Left kidney (tissue), 8 donors: ENCODE results near the gene HBB. TPM values are rescaled to one million over a fixed set of nuclear protein-coding genes. Genes with fewer than 3 reads are reported as not detected.
"Not testable (repeated sequence)": the region's sequence is repeated elsewhere in the genome, so short reads cannot be mapped to it uniquely, and the experiment has no call there.

Experiments used
- DNase-seq: peaks from one replicate; pipeline ENCODE4 v3.0.0-alpha.2; 2013
- long read RNA-seq, 8 donors: transcript quantifications; one replicate each; lab custom pipeline, GENCODE V29; 2026
- polyA plus RNA-seq: library from polyadenylated mRNA; unstranded; fragments of 120-200 nt; gene quantifications from one replicate; pipeline ENCODE4 v1.2.1, GENCODE V29; 2013; ENCODE audit not compliant: insufficient read length

Gene HBB
- 98.9 TPM for polyA plus RNA-seq
- long read RNA-seq, donor 1, transcript HBB-201 (3 exons, 628 nt) = major isoform, 104 of 130 reads
- long read RNA-seq, donor 1, transcript HBB-203 (2 exons, 319 nt) = minor isoform, 13 of 130 reads
- long read RNA-seq, donor 1, partial matches to known transcripts = 0 of 130 reads
- long read RNA-seq, donor 1, other reads (novel, unspliced or antisense) = 12 of 130 reads
- long read RNA-seq, donor 2, transcript HBB-201 (3 exons, 628 nt) = major isoform, 62 of 74 reads
- long read RNA-seq, donor 2, transcript HBB-203 (2 exons, 319 nt) = minor isoform, 12 of 74 reads
- long read RNA-seq, donor 2, partial matches to known transcripts = 0 of 74 reads
- long read RNA-seq, donor 2, other reads (novel, unspliced or antisense) = 0 of 74 reads
- long read RNA-seq, donor 3, transcript HBB-201 (3 exons, 628 nt) = major isoform, 49 of 57 reads
- long read RNA-seq, donor 3, transcript HBB-203 (2 exons, 319 nt) = minor isoform, 6 of 57 reads
- long read RNA-seq, donor 3, partial matches to known transcripts = 0 of 57 reads
- long read RNA-seq, donor 3, other reads (novel, unspliced or antisense) = 0 of 57 reads
- long read RNA-seq, donor 4, transcript HBB-201 (3 exons, 628 nt) = major isoform, 18 of 28 reads
- long read RNA-seq, donor 4, transcript HBB-203 (2 exons, 319 nt) = minor isoform, 9 of 28 reads
- long read RNA-seq, donor 4, partial matches to known transcripts = 0 of 28 reads
- long read RNA-seq, donor 4, other reads (novel, unspliced or antisense) = 0 of 28 reads
- long read RNA-seq, donor 5, transcript HBB-201 (3 exons, 628 nt) = major isoform, 106 of 135 reads
- long read RNA-seq, donor 5, transcript HBB-203 (2 exons, 319 nt) = minor isoform, 19 of 135 reads
- long read RNA-seq, donor 5, partial matches to known transcripts = 0 of 135 reads
- long read RNA-seq, donor 5, other reads (novel, unspliced or antisense) = 10 of 135 reads
- long read RNA-seq, donor 6, transcript HBB-201 (3 exons, 628 nt) = major isoform, 135 of 168 reads
- long read RNA-seq, donor 6, transcript HBB-203 (2 exons, 319 nt) = minor isoform, 25 of 168 reads
- long read RNA-seq, donor 6, partial matches to known transcripts = 0 of 168 reads
- long read RNA-seq, donor 6, other reads (novel, unspliced or antisense) = 8 of 168 reads
- long read RNA-seq, donor 7, transcript HBB-203 (2 exons, 319 nt) = minor isoform, 16 of 106 reads
- long read RNA-seq, donor 7, transcript HBB-201 (3 exons, 628 nt) = major isoform, 90 of 106 reads
- long read RNA-seq, donor 7, partial matches to known transcripts = 0 of 106 reads
- long read RNA-seq, donor 7, other reads (novel, unspliced or antisense) = 0 of 106 reads
- long read RNA-seq, donor 8, transcript HBB-203 (2 exons, 319 nt) = minor isoform, 7 of 39 reads
- long read RNA-seq, donor 8, transcript HBB-201 (3 exons, 628 nt) = major isoform, 32 of 39 reads
- long read RNA-seq, donor 8, partial matches to known transcripts = 0 of 39 reads
- long read RNA-seq, donor 8, other reads (novel, unspliced or antisense) = 0 of 39 reads

DNA sequence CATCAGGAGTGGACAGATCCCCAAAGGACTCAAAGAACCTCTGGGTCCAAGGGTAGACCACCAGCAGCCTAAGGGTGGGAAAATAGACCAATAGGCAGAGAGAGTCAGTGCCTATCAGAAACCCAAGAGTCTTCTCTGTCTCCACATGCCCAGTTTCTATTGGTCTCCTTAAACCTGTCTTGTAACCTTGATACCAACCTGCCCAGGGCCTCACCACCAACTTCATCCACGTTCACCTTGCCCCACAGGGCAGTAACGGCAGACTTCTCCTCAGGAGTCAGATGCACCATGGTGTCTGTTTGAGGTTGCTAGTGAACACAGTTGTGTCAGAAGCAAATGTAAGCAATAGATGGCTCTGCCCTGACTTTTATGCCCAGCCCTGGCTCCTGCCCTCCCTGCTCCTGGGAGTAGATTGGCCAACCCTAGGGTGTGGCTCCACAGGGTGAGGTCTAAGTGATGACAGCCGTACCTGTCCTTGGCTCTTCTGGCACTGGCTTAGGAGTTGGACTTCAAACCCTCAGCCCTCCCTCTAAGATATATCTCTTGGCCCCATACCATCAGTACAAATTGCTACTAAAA is at the start of gene HBB:
Gene HBB, minus strand, starts transcription at position 340 of the 579 bp plus-strand sequence. Its CDS starts 50 bp downstream, at position 290.
- no peak for DNase-seq

DNA sequence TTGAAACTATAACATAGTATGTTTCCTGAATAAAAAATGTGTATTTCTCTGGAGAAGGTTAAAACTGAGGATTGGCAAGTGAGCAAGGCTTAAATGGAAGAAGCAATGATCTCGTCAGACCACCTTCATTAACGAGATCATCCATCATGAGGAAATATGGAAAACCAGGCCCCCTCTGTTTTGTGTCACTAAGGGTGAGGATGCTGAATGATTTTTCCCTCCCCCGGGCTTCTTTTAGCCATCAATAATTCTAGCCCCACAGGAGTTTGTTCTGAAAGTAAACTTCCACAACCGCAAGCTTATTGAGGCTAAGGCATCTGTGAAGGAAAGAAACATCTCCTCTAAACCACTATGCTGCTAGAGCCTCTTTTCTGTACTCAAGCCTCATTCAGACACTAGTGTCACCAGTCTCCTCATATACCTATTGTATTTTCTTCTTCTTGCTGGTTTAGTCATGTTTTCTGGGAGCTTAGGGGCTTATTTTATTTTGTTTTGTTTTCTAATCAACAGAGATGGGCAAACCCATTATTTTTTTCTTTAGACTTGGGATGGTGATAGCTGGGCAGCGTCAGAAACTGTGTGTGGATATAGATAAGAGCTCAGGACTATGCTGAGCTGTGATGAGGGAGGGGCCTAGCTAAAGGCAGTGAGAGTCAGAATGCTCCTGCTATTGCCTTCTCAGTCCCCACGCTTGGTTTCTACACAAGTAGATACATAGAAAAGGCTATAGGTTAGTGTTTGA is 48.7 kb upstream of the HBB start:
- no peak for DNase-seq

DNA sequence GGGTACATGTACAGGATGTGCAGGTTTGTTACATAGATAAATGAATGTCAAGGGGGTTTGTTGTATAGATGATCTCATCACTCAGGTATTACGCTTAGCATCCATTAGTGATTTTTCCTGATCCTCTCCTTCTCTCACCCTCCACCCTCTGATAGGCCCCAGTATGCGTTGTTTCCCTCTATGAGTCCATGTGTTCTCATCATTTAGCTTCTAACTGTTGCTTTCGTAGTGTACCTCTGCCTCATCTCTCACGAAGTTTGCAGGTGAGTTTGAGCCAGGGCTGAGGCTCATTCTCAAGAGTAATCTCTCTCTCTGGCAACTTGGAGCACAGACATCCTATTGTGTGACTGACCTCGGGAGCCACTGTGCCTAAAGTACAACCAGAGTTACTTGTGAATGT is 47.5 kb upstream of the HBB start:
- no peak for DNase-seq

DNA sequence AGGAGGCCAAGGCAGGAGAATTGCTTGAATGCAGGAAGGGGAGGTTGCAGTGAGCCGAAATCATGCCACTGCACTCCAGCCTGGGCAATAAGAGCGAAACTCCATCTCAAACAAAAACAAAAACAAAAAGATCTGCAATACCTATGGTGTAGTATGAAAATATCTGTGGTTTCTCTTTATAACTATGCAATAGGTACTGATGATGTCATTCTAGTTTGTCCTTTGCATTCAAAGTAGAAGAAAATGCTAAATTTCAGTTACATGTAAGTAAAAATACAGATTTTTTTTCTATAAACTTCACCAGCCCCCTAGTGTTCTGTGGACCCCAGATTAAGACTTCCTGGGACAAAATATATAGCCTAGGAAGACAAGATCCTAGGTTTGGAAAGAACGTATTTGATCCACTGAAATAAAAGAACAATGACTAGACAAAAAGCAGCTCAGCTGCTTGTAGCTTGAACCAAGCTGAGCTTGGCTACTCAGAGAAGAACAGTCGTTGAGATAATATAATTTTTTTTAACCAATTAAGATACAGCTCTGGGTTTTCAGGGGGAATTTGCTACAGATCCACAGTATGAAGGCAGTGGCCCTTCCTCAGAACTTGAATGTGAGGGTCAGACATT is 45.6 kb upstream of the HBB start:
- DNase-seq = no peak

DNA sequence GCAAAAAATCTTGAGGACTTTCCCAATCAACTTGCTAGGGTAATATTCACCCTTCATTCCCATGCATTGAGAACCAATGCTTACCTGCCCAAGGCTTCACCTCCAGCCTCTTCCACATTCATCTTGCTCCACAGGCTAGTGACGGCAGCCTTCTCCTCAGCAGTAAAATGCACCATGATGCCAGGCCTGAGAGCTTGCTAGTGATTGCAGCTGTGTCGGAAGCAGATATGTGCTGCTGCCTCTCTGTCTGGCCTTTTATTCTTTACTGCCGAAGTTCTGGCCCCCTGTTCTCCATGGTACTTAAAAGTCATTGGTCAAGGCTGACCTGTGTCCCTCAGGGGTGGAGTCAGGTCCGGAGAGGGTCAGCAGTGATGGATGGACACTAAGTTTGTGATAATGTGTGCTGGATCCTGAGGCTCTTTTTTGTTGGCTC is 42.9 kb upstream of the HBB start, which contains the start of gene HBE1:
Gene HBE1, minus strand, starts transcription at position 231 of the 433 bp plus-strand sequence. Its CDS starts 55 bp downstream, at position 176.
- no peak for DNase-seq

DNA sequence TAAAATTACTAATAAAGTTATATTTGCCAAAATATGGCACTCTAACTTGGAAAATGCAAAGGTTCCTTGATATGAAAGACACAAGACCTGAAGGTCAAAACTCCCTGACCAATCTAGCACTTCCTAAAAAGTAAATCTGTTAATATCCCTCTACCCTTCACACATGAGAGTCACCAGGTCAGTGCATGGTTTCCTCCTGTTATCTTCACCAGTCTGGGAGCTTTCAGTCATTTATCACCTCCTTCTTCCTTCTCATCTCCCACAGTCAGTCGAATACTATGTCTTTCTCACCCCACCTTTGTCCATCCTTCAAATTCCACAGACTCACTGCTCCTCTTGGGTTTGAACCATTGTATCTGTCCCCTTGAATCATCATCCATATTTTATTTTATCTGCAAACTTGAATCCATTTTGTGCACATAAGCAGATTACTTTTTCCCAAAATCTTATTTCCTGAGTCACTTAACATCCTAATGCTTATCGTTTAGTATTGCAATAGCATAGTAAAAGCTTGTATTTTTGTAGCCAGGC is 40.2 kb upstream of the HBB start:
- no peak for DNase-seq

DNA sequence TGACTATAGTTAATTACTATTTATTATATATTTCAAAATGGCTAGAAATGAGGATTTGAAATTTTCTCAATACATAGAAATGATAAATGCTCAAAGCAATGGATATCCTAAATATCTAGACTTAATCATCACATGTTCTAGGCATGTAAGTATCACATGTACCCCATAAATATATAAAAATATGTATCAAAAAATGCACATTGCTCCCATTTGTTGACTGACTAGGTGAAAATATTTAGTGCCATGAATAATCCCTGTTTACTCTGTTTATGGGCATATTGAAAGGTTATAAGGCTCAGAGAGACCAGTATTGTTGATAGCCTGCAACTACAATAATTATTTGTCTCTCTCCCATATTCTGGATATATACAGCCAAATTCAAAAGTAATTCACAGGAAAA is 39.7 kb upstream of the HBB start:
- DNase-seq = no peak

DNA sequence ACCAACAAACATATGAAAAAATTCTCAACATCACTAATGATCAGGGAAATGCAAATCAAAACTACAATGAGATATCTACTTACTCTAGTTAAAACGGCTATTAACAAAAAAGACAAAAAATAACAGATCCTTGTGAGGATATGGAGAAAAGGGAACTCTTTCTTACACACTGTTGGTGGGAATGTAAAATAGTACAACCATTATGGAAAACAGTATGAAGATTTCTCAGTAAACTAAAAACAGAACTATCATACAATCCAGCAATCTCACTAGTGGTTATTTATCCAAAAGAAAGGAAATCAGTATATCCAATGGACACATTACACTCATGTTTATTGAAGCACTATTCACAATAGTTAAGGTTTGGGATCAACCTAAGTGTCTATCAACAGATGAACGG is 39.0 kb upstream of the HBB start:
- no peak for DNase-seq

DNA sequence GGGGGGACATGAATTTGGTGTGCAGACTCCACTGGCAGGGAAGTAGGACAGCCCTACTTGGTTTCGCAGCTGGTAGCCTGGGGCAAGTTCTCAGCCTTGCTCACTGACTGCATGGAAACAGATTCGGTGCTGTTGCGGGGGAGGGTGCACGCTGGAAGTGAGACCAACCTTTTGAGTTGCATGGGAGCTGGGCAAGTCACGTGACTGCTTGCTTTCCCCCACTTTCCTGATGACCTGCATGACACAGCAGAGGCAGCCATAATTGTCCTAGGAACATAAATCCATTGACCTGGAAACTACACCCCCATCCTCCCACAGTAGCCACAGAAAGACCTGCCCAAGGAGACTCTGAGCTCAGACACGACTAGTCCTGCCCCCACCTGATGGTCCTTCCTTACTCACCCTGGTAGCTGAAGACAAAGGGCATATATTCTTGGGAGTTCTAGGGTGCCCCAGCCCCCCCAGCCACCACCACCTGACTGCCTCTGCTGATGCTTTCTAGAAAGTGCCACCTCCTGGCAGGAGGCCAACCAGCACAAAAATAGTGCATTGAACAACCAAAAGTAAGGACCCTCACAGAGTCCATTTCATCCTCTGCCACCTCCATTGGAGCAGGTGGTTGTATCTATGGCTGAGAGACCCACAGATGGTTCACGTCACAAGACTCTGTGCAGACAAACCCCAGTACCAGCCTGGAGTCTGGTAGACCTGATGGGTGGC is 31.8 kb upstream of the HBB start:
- no peak for DNase-seq

DNA sequence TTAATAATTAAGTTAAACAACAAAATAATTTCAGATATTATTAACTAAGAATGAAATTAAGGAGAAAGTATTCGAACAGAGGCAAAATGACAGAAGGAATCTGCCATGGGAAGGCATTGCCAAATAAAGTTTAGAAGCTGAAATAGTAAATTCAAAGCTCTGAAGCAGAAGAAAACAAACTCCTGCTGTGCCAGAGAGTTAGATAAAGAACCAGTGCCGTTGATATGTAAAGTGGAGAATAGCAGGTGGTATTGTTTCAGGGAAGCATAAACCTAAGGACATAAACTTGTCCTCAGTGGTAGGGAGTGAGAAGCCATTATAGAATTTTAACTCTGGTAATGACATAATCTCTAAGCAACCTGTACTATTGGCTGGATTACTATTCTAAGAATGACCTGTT is 30.4 kb upstream of the HBB start:
- DNase-seq = no peak

DNA sequence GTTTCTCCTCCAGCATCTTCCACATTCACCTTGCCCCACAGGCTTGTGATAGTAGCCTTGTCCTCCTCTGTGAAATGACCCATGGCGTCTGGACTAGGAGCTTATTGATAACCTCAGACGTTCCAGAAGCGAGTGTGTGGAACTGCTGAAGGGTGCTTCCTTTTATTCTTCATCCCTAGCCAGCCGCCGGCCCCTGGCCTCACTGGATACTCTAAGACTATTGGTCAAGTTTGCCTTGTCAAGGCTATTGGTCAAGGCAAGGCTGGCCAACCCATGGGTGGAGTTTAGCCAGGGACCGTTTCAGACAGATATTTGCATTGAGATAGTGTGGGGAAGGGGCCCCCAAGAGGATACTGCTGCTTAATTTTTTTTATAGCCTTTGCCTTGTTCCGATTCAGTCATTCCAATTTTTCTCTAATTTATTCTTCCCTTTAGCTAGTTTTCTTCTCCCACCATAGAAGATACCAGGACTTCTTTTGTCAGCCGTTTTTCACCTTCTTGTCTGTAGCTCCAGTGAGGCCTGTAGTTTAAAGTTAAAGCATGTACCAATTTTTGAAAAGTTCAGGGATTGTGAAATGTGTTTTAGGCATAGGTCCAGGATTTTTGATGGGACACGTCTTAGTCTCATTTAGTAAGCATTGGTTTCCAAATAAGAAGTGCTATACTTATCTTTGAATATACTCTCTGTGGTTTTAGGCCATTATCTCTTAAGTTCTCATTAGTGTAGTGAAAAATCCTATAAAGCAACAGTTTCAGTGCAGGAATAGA is 28.0 kb upstream of the HBB start, which contains the start of gene HBG2:
Gene HBG2, minus strand, starts transcription at position 136 of the 768 bp plus-strand sequence. Its CDS starts 53 bp downstream, at position 83.
- not testable (repeated sequence) for DNase-seq

DNA sequence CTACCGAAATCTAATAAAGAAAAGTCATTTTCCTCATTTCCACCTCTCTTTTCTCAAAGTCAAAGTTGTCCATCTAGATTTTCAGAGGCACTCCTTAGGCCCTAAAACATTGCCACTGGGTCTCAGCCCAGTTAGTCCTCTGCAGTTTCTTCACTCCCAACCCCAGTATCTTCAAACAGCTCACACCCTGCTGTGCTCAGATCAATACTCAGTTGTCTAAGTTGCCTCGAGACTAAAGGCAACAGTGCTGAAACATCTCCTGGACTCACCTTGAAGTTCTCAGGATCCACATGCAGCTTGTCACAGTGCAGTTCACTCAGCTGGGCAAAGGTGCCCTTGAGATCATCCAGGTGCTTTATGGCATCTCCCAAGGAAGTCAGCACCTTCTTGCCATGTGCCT is 27.2 kb upstream of the HBB start:
- DNase-seq = not testable (repeated sequence)

DNA sequence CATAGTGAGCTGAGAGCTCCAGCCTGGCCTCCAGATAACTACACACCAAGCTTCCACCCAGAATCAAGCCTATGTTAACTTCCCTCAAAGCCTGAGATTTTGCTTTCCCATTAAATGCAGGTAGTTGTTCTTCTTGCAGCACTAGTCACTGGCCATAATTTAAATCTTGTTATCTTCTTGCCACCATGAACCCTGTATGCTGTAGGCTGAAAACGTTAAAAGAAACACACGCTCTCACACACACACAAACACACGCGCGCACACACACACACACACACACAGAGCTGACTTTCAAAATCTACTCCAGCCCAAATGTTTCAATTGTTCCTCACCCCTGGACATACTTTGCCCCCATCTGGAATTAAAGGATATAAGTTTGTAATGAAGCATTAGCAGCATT is 26.6 kb upstream of the HBB start:
- not testable (repeated sequence) for DNase-seq

DNA sequence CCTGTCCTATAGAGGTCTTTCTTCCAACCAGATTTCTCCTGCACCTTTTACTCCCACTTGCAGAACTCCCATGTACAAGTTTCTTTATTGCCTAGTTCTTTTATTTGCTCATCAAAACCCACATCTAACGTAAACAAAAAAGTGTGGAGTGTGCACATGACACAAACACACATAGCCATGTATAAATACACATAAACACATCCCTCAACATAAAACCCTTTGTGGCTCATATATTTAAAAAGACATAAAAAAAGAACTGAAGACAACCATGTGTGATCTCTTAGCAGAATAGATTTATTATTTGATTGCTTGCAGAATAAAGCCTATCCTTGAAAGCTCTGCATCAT is 26.0 kb upstream of the HBB start:
- DNase-seq = no peak

DNA sequence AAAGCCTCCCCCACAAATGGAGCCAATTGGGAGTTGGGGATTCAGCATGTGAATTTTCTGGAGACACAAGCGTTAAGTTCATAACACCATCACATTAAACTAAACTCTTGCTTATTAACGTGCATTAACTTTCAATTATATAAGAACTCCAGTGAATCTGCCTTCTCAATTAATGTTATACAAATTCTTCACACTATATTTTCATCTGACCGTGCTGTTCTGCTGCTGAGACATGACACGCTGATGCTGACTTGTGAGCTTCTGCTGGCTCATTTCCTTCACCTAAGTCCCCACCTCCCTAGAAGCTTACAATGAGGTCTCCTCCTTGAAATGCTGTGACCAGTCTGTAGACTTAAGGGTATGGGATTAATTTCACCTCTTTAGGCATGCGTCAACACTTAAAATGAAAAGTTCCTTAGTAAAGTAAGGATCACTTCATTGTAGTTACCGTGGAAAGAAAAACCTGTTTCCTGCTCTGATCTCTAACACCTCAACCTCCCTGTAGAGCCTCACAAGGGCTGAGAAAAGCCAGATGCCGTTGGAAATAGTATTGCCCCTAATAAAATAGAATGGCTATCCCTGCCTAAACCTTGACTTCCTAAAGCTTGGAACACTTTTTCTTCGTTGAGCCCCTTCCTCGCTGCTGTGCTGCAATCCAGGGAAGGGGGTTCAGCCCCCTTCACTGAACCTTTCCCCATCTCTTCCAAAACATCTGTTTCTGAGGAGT is 25.5 kb upstream of the HBB start:
- no peak for DNase-seq

DNA sequence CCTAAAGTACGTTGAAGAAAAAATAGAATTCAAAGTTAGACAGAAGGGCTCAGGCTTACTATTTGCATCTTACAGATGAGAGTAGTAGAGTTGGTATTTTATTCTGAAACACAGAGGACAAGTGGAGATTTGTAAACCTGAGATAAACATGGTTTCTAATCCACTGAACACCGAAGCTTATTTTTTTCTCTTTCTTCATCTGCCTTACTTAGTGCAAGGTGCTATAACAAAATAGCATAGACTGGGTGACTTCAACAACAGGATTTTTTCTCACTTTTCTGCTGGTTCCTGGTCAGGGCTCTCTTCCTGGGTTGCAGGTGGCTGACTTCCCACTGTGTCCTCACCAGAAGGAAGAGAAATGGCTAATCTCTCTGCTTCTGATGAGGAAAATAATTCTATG is 24.9 kb upstream of the HBB start:
- no peak for DNase-seq

DNA sequence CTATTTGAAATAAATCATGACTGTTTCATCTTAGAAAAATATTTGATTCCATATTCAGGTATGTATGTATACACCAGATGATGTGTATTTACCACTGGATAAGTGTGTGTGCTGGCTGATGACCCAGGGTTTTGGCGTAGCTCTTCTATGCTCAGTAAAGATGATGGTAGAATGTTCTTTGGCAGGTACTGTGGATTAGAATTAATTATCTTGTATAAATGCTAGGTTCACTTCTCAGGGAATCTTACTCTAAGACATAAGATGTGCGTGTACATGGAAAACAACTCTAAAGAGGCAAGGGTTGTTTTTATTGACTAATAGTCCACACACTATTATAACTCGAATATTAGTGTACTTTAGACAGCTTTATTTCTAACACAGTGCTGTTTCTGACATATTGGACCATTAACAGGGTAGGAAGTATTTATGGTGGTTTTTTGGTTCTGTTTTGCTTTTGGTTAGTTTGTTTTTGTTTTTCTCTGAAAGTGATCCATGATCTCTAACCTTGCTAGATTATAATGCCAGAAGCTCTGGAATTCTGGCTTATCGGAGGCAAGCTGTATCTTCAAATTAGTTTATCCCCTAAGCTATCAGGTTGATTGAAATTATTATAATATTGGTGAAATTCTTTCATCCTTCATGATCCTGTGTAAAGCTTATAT is 23.8 kb upstream of the HBB start:
- no peak for DNase-seq
